Measurements from ENCODE around the gene SPACA9.

GRCh38 chr9:132896264-132896663, 17.6 kb downstream of the SPACA9 start:
- TF ChIP-seq CTCF (IDR thresholded peaks at IDR 0.05) (no peak), POLR2A (IDR thresholded peaks at IDR 0.05) (no peak)

Data from uterus (tissue), 2 donors.